ENCODE measurements around the gene MYO18B.
"Not testable (repeated sequence)": the region's sequence is repeated elsewhere in the genome, so short reads cannot be mapped to it uniquely, and the experiment has no call there.

The MYO18B gene

GRCh38 chr22:25741692-25742626 is at the start of gene MYO18B:
Gene MYO18B, plus strand, starts transcription at chr22:25742188. Its CDS starts 18,905 bp downstream, at chr22:25761093.
- no peak for DNase-seq

- DNase-seq, result no peak
Observed at GRCh38 chr22:25692397-25693267, 49.4 kb upstream of the MYO18B start.

GRCh38 chr22:25693268-25693565 is 48.8 kb upstream of the MYO18B start:
- no peak for DNase-seq

GRCh38 chr22:25694196-25694907 is 47.6 kb upstream of the MYO18B start:
- DNase-seq, result no peak

GRCh38 chr22:25695146-25695545 is 46.8 kb upstream of the MYO18B start:
- no peak for DNase-seq

GRCh38 chr22:25696763-25697162 is 45.2 kb upstream of the MYO18B start:
- no peak for DNase-seq

- no peak for DNase-seq
Observed at GRCh38 chr22:25697181-25697664, 44.8 kb upstream of the MYO18B start.

- no peak for DNase-seq
Observed at GRCh38 chr22:25697978-25698377, 44.0 kb upstream of the MYO18B start.

GRCh38 chr22:25698461-25698860 is 43.5 kb upstream of the MYO18B start:
- no peak for DNase-seq

- no peak for DNase-seq
Observed at GRCh38 chr22:25698978-25699377, 43.0 kb upstream of the MYO18B start.

GRCh38 chr22:25701056-25701780 is 40.8 kb upstream of the MYO18B start:
- DNase-seq, result peak; percentile 30

GRCh38 chr22:25702040-25702439 is 39.9 kb upstream of the MYO18B start:
- DNase-seq, result peak; percentile 40

- no peak for DNase-seq
Observed at GRCh38 chr22:25702571-25703167, 39.3 kb upstream of the MYO18B start.

GRCh38 chr22:25704701-25705100 is 37.3 kb upstream of the MYO18B start:
- DNase-seq, result no peak

GRCh38 chr22:25706197-25706596 is 35.8 kb upstream of the MYO18B start:
- no peak for DNase-seq

GRCh38 chr22:25708430-25708829 is 33.6 kb upstream of the MYO18B start:
- DNase-seq, result not testable (repeated sequence)

GRCh38 chr22:25709758-25710157 is 32.2 kb upstream of the MYO18B start:
- DNase-seq, result no peak

GRCh38 chr22:25710501-25710900 is 31.5 kb upstream of the MYO18B start:
- DNase-seq, result no peak

- DNase-seq, result no peak
Observed at GRCh38 chr22:25711491-25711890, 30.5 kb upstream of the MYO18B start.

- no peak for DNase-seq
Observed at GRCh38 chr22:25712661-25713400, 29.2 kb upstream of the MYO18B start.

GRCh38 chr22:25714070-25714469 is 27.9 kb upstream of the MYO18B start:
- no peak for DNase-seq

Data from midbrain (tissue), 1 donor.